ACHN (cell line): ENCODE measurements around the gene EHMT1.
"Not testable (repeated sequence)": the region's sequence is repeated elsewhere in the genome, so short reads cannot be mapped to it uniquely, and the experiment has no call there.

ENCODE experiments used
- DNase-seq: peaks from one replicate; pipeline ENCODE4 v3.0.0-alpha.2; 2015
- in situ Hi-C: cut with HindIII; loops from 2 replicates; pipeline ENCODE4 v1.10.0; 2017; ENCODE audit warnings: low sequenced_read_pairs, low pct_ligation_motif_present, low pct_unique_long_range_greater_than_20kb

The EHMT1 gene

DNA sequence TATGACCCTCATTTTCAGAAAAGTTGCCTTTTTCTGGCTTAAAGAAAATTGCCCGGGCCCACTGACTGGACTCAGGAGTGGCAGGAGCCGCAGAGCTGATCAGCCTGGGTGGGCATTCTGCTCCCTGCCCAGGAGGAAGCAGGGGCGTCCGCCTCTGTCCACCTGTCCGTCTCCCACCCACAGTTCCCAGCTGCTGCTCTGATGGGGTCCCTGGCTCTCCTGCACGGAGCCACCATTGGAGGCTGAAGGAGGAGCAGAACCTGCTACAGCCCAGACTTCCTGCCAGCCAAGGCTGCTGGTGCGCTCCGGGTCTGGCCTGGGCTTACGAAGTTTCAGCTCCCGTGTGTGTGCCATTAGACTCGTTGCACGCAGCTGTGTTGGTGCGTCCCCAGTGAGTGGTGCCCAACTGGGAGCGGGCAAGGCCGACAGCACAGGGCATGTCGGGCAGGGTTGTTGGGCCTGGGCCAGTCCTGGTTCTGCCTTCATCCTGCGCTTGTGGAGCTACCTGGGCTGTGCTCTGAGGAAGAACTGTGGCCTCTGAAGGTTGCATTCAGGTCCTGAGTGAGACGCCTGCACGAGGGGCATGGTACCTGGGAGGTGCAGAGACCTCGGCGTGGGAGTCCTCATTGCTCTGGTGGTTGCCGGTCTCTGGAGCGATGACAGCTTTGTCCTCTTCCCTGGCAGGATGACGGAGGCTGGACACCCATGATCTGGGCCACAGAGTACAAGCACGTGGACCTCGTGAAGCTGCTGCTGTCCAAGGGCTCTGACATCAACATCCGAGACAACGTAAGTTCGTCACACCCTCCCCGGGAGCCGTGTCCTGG, 181.6 kb downstream of the EHMT1 start:
- DNase-seq = no peak
- in situ Hi-C loops = no loop called here

DNA sequence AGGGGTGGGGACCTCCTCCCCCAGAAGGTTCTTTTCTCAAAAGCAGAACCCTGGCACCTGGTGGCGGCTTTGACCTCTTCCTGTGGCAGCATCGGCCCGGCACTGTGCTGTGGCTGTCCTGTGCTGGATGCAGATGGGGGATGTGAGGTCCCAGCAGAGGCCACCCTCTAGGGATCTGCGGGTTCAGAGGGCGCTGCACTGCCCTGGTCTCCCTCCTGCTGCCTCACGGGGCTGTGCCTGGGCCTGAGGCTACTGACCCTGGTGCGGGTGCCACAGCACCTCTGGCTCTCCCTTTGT, 182.2 kb downstream of the EHMT1 start:
- no peak for DNase-seq
- in situ Hi-C loops = no loop called here

DNA sequence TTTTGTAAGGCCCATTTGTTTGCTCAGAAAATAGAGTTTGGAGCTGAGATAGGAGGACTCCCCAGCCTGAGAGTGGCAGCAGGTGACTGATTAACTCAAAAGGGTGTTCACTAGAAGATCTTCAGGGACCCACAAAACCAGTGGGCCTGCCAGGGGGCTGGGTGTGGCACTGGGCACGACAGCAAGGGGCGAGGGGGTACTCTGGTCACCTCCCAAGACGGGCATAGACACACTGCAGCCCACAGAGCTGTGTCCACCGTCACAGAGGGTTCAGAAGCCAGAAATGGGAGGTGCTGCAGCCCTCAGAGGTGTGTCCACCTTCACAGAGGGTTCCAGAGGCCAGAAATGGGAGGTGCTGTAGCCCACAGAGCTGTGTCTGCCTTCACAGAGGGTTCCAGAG, 183.2 kb downstream of the EHMT1 start:
- DNase-seq = no peak
- in situ Hi-C loops = no loop called here

DNA sequence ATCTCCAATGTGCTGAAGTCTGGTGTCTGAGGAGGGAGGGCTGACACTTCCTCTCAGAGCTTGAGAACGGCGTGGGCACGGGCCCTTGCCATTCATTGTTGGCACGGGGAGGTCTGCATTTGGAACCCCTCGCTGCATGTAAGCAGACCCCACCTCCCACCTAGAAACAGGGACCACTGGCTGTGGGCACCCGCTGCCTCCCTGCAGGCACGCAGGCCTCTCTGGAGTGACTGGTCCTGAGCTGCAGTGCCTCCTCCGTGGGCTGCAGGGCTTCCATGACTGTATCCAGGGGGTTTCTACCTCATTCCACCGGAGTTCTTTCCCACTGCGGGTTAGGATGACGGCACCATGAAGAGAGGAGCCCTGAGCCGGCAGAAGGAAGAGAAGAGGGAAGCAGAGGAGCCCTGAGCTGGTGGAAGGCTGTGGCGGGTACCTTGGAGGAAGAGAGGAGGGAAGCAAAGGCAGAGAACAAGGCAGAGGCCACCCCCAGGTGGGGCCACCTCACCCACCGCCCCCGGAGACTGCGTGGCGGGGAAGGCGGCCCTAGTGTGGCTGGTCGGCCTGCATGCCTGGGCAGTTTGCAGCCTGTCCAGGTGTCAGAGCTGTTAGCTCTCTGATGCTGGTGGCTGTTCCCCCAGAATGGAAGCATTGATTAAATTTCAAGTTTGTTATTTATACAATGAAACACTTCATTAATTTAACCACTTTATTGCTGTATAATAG, 183.9 kb downstream of the EHMT1 start:
- in situ Hi-C loops = no loop called here
- DNase-seq = no peak

DNA sequence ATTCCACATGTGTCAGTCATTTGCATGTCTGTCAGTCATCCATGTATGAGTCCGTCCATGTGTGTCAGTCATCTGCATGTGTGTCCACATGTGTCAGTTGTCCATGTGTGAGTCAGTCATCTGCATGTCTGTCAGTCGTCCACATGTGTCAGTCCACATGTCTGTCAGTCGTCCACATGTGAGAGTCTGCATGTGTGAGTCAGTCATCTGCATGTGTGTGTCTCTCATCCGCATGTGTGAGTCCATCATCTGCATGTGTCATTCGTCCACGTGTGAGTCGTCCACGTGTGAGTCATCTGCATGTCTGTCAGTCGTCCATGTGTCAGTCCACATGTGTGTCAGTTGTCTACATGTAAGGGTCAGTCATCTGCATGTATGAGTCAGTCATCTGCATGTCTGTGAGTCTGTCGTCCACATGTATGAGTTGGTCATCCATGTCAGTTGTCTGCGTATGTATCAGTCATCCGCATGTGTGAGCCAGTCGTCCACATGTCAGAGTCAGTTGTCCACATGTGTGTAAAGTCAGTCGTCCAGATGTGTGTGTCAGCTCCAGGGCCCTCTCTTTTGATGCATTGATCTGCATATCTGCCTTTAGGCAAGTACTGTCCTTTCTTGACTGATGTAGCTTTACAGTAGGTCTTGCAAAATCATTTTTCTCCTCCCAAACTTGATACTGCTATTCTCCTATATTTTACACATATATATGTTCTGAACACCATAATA, 186.3 kb downstream of the EHMT1 start:
- in situ Hi-C loops = no loop called here
- no peak for DNase-seq

DNA sequence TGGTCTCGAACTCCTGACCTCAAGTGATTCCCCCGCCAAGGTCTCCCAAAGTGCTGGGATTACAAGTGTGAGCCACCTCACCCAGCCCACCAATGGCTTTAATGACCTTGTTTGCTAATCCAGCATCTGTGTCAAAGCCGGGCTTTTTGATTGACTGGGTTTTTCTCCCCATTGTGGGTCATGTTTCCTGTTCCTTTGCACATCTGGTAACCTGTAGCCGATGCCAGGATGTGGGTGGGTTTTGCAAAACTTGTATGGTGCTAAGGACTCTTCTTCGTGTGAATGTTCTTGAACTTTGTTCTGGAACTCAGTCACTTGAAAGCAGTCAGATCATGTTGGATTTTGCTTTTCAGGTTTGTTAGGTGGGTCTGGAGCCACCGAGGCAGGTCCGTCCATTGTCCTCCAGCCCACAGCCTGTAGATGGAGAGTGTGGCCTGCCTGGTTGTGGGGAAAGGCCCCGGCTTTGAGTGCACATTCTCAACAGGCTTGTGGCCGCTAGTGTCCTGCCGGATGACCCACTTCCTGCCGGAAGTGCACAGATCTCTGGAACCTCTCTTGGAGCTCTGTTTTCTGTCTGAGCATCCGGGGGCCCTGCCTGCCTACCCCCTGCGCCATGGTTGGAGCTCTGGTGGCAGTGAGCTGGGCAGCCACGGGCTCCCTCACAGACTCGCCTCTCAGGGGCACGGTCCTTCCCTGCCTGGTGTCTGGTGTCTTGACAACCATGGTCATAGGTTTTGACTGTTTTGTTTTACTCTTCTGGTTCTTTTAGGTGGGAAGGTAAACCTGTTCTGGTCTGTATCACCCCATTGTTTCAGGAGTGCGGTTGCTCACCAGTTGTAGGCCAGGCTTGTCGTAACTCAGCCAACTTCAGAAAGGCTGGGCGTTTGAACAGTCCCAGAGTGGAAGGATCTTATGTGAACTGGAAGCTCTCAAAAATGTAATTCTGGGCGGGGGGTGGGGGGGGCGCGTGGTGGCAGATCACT, 189.2 kb downstream of the EHMT1 start:
- no peak for DNase-seq
- in situ Hi-C loops = no loop called here

DNA sequence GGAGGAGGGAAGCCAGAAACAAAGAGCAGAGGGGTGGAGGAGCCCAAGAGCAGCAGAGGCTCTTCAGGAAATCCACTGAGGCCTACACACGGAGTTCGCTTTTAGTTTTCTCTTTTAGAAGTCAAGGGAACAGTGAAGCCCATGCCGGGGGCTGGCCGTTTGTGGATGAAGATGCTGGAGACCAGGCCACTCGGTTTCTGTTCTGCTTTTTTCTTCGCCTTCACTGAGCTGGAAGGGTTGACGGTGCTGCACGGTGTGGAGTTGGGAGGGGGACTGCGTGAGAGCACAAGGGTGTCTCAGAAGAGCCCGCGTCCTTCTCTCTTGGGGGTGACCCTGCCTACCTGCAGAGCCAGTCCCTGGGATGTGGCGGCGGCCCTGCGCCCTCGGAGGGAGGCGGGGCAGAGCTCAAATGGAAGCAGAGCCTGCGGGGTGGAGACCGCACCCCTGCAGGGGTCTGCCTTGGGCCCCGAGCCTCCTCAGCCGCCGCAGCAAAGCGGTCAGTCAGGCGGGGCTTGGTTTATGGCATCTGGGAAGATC, 190.3 kb downstream of the EHMT1 start:
- in situ Hi-C loops = no loop called here
- DNase-seq = no peak

DNA sequence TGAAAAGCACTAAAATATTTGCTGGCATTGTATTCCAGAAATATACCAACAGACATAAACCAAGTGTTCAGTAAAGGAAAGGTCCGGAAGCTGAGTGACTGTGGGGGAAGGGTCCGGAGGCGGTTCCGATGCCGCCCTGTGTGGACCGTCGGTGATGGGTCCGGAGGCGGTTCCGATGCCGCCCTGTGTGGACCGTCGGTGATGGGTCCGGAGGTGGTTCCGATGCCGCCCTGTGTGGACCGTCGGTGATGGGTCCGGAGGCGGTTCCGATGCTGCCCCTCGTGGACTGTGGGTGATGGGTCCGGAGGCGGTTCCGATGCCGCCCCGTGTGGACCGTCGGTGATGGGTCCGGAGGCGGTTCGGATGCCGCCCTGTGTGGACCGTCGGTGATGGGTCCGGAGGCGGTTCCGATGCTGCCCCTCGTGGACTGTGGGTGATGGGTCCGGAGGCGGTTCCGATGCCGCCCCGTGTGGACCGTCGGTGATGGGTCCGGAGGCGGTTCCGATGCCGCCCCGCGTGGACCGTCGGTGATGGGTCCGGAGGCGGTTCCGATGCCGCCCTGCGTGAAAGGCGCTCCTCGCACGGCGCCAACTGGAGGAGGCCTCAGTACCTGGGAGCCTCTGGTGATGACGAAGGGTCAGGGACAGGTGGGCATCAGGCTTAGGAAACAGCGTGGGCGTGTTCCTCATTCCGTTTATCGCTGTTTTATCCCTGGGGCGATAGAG, 191.1 kb downstream of the EHMT1 start:
- DNase-seq, in situ Hi-C loops: not testable (repeated sequence)

DNA sequence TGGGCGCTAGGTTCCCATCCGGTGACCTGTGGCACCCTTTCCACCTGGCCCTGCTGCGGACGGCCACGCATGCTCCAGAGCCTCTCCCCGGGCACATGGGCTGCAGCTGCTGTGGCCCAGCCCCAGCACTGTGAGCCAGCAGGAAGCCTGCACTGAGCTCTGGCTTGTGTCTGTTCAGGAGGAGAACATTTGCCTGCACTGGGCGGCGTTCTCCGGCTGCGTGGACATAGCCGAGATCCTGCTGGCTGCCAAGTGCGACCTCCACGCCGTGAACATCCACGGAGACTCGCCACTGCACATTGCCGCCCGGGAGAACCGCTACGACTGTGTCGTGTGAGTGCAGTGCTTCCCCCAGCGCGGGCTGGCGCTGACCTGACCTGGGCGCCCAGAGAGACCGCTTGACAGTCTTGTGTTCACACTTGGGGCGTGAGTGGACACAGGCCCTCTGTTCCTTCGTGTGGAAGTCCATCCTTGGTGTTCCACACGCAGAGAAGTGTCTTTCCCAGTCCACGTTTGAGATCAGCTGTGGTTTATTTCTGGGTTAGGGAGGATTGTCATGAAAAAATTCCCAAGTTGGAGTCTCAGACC, 192.6 kb downstream of the EHMT1 start:
- DNase-seq = no peak
- in situ Hi-C loops = no loop called here

DNA sequence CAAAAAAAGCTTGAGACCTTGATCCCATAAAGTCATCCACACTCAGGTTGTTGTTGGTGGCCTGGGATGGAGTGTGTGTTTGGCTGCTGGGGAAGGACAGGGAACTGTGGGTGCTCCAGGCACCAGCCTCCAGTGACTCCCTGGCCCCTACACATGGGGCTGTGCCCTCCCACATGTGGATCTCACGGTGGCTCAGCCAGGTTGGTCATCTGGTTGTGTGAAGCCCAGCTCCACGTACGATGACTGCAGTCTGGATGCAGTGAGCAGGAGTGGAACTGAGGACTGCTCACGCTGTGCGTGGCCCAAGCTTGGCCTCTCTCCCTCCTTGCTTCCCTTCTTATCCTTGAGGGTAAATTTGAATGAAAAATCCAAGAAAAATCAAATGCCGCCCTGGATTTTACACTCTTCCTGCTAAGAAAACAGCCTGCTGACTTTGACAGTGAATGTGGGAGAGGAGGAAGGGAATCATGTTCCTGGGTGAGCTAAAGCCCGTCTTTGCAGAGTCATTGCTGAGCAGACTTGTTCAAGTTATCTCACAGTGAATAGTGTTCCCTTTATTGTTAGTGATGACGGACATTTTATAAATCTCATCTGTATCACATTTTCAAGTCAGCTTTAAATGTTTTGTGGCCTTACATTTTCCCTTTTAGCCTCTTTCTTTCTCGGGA, 193.7 kb downstream of the EHMT1 start:
- in situ Hi-C loops = no loop called here
- DNase-seq = no peak

DNA sequence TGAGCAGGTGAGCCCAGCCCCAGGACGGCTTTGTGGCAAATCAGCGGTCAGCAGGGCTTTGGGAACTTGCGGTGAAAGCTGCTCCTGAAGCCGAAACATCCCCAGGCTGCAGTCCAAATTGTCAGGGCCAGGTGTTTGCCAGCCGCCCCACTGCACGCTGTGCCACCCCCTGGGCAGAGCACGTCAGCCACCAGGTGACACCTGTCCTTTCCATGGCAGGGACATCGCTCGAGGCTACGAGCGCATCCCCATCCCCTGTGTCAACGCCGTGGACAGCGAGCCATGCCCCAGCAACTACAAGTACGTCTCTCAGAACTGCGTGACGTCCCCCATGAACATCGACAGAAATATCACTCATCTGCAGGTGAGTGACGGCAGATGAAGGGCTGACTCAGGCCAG, 194.4 kb downstream of the EHMT1 start:
- in situ Hi-C loops = no loop called here
- DNase-seq = no peak

DNA sequence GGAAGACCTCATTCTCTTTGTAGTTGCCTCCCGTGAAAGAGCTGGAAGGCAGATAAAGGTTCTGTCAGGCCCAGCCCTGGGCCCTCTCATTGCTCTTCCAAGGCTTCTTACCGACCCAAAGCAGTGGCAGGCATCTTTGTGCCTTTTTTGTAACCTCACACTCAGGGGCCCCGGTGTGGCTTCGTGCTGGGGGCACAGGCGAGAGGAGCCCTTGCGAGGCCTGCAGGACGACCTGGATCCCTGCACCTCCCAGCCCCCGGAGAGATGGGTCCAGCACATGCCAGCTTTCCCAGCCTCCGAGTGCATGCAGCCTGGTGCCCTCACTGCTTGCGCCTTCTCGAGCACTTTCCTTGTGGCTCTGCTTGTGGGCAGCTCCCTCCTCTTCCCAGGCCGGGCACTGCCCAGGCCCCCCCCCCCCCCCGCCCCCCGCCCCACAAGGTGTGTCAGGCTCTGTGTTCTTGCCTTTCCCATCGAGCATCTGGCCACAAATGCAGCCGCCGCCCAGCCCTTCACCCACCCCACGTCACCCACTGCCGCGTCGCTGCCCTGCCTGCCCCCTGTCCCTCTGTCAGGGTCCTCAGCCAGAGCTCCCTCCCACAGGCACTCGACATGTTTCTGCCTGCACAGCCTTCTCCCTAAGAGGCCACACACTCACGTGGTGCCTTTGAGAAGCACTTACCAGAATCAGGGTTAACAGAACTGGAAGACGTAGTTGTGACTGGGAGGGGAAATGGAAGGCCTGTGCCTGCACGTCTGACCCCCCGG, 195.0 kb downstream of the EHMT1 start:
- no peak for DNase-seq

DNA sequence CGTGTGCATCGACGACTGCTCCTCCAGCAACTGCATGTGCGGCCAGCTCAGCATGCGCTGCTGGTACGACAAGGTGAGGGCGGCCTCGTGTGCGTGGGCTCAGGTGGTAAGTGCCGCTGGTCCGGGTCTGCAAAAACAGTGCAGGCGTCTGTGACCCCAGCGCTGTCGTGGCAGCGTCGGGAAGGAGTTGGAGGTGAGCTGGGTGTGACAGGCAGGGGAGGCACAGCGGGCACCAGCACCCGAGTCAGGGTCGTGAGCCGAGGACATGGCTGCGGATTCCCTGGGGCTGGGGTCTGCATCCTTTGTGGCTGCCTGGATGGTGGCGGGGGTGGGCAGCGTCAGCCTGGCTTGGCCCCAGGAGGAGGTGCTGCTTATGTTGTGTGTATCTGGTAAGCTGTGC, 195.6 kb downstream of the EHMT1 start:
- in situ Hi-C loops = no loop called here
- no peak for DNase-seq

More for the DNA sequence above, 195.0 kb downstream of the EHMT1 start:
- in situ Hi-C loops = no loop called here

DNA sequence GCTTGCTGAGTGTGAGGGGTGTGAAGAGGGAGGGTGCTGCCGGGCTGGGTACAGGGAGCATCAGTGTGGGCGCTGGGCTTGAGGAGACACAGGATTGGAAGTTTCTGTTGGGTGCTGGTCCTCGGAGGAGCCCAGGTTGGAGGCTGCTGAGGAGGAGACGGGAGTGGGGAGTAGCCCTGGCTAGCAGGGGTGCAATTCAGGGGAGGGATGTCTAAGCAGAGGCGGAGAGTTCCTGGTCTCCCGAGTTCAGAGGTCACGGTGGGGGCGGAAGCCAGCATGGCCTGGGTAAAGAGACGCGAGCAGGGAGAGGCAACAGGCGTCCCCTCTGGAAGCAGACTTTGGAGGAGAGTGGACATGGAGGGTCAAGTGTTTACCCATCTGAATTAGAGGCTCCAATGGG, 196.0 kb downstream of the EHMT1 start:
- DNase-seq = no peak
- in situ Hi-C loops = no loop called here

DNA sequence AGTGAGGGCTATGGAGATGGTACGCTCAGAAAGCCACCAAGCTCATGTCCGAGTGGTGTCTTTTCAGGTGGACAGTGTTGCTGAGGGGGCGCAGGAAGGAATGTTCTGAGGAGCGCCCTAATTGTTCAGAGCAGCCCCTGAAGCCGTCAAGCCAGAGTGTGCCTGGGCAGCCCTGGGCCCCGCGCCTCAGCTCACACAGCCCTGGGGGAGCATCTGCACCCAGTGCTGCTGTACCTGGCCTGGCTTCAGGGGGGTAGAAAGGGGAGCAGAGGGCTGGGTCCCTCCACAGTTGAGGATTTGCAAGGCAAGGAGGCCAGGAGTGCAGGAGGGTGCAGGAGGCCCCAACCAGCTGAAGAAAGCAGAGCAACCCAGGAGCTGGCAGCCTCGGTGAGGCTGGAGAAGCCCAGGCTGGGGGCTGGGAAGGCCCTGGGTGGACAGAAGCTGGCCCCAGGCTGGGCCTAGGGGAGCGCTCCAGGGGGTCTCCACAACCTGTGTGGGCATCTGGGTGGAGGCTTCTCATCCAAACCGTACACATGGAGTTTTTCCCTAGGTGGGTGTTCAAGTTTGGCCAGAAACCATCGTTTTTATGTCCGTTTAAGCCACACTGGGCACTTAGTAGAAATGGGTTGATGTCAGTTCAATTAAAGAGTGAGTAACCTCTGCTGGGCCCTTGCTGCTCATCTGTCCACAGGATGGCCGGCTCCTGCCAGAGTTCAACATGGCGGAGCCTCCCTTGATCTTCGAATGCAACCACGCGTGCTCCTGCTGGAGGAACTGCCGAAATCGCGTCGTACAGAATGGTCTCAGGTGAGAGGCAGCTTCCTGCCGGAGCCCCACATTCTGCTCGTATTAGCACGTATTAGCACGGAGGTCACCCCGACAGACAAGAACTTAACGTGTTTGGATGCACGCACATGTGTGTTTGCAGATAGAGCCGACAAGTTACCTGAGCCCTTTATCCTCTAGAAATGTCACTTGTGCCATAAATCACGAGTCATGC, 196.8 kb downstream of the EHMT1 start:
- in situ Hi-C loops = no loop called here
- DNase-seq = no peak
